ENCODE results near the gene IL22RA1.

IL22RA1 gene

GRCh38 chr1:24070821-24071393 is 72.0 kb downstream of the IL22RA1 start:
- peak; percentile 84 for DNase-seq

- no peak for DNase-seq
Measured at GRCh38 chr1:24069817-24070216, 73.1 kb downstream of the IL22RA1 start.

All from stimulated activated CD8-positive, alpha-beta memory T cell treated with anti-CD3 and anti-CD28 coated beads, Interleukin-4, amount 100 ng/mL, for 48 hours (primary cell).